ENCODE results near the gene ABCD1.

DNA sequence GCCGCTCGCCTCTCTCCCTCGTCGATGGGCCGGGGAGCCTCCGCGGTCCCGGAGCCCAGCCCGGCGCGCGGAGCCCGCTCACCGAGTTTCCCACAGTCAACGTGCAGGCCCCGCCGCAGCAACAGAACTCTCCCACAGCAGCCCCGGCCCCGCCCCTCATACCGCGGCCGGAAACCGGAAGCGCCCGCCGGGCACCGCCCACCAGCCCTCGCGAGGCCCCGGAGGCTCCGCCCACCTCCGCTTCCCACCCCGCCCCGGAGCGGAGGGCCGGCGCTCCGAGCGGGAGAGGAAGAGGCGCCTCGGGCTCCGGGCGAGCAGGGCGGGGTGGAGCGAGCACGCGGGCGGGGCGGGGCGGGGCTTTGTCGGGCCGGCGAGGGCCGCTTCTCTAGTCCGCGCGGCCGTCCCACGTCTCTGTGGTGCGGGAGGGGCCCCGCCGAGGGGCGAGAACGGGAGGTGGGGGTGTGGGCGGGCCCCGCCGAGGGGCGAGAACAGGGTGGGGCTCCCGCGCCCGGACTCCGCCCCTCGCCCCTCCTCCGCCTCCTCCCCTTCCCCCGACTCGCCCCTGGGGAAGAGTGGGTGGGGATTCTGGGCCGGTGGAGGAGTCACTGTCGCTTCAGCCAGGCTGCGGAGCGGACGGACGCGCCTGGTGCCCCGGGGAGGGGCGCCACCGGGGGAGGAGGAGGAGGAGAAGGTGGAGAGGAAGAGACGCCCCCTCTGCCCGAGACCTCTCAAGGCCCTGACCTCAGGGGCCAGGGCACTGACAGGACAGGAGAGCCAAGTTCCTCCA, at the start of gene ABCD1, which contains the start of gene BCAP31:
- TF ChIP-seq POLR2A (IDR thresholded peaks at IDR 0.05) (peak in 3 of 4 donors; percentile 23 to 78 (median 74)), CTCF (IDR thresholded peaks at IDR 0.05) (no peak)
